Panc1 (cell line): ENCODE measurements around the gene CTTNBP2. TPM values are rescaled to one million over a fixed set of nuclear protein-coding genes. Genes with fewer than 3 reads are reported as not detected.

ENCODE experiments used
- ATAC-seq: fragments of 200-7000 bp; cut with Tn5 transposase; 2 replicates; pipeline ENCODE4 v1.9.1; 2020; ENCODE audit warnings: mild to moderate bottlenecking, moderate library complexity
- BruUV-seq: library from RNA; stranded (reverse); fragments of 400-500 nt; replicated peaks from 2 replicates; lab custom pipeline; 2021; lab: Mats Ljungman, UMichigan
- CTCF ChIA-PET: fragments of 300-600 bp; sonication (Branson Sonifier 250); formaldehyde crosslinking; loops from one replicate; lab custom pipeline; 2022; ENCODE audit warnings: antibody characterized with exemption; lab: Charles Lee
- POLR2A ChIA-PET: fragments of 300-600 bp; sonication (Branson Sonifier 250); formaldehyde crosslinking; loops from one replicate; lab custom pipeline; 2022; ENCODE audit warnings: antibody characterized with exemption; lab: Charles Lee
- DNase-seq: peaks from one replicate; pipeline ENCODE4 v3.0.0-alpha.2; 2010; ENCODE audit warnings: low read depth, low spot score
- H3K27ac ChIP-seq: 2 replicates; pipeline ENCODE4 v1.5.1; 2011; ENCODE audit warnings: mild to moderate bottlenecking, low read length, inconsistent platforms
- H3K27me3 ChIP-seq: fragments of 200-500 bp; sonication (Bioruptor generic); 2 replicates; pipeline ENCODE4 v1.6.0; 2014; ENCODE audit warnings: low read length, inconsistent platforms; ENCODE audit not compliant: control insufficient read depth, insufficient read depth
- H3K36me3 ChIP-seq: fragments of 200-500 bp; sonication (Bioruptor generic); 2 replicates; pipeline ENCODE4 v1.5.1; 2014; ENCODE audit warnings: inconsistent platforms, mild to moderate bottlenecking, low read length, moderate library complexity; ENCODE audit not compliant: control insufficient read depth, insufficient read depth
- H3K4me1 ChIP-seq: 2 replicates; pipeline ENCODE4 v1.5.1; 2011; ENCODE audit warnings: inconsistent platforms, mild to moderate bottlenecking, low read length, moderate library complexity; ENCODE audit not compliant: control insufficient read depth, insufficient read depth
- H3K4me3 ChIP-seq, 2 experiments: 2 replicates each; pipeline ENCODE4 v1.5.1; 2011 to 2012; ENCODE audit warnings: low read depth in 2 of 2, low read length in 2 of 2, mild to moderate bottlenecking in 2 of 2, inconsistent platforms in 1 of 2, moderate library complexity in 1 of 2
- H3K9me3 ChIP-seq: fragments of 200-500 bp; sonication (Bioruptor generic); 2 replicates; pipeline ENCODE4 v1.5.1; 2014; ENCODE audit warnings: low read depth, mild to moderate bottlenecking, inconsistent platforms, low read length, moderate library complexity; ENCODE audit not compliant: control insufficient read depth, insufficient read depth
- CTCF ChIP-seq: fragments of 450-650 bp; IDR thresholded peaks from 2 replicates; pipeline ENCODE4 v1.5.1; 2017; ENCODE audit warnings: mild to moderate bottlenecking
- POLR2AphosphoS5 ChIP-seq: IDR thresholded peaks from 2 replicates; pipeline ENCODE4 v1.6.1; 2012; ENCODE audit warnings: mild to moderate bottlenecking, low read depth, low read length, moderate library complexity
- SIN3A ChIP-seq: IDR thresholded peaks from 2 replicates; pipeline ENCODE4 v1.6.1; 2012; ENCODE audit warnings: low read depth, mild to moderate bottlenecking, low read length, moderate library complexity, borderline replicate concordance; ENCODE audit not compliant: insufficient read depth
- TCF7L2 ChIP-seq: IDR thresholded peaks from 2 replicates; pipeline ENCODE4 v1.6.1; 2011; ENCODE audit warnings: mild to moderate bottlenecking, low read depth, low read length, inconsistent platforms
- in situ Hi-C: cut with HindIII; loops from 2 replicates; pipeline ENCODE4 v1.10.0; 2016; ENCODE audit warnings: low sequenced_read_pairs, low pct_unique_long_range_greater_than_20kb
- intact Hi-C: fragments of 100-400 bp; cut with micrococcal nuclease; formaldehyde crosslinking; loops from one replicate; pipeline ENCODE4 v1.10.0; 2022; ENCODE audit not compliant: unreplicated experiment
- total RNA-seq: library from RNA; stranded (reverse); gene quantifications from one replicate; pipeline ENCODE4 v1.2.1, GENCODE V29; 2021; ENCODE audit not compliant: unreplicated experiment
- TF ChIP-seq, protein P1 (sequence below), 2 experiments: IDR thresholded peaks; 2 replicates each; pipeline ENCODE4 v1.6.1; 2011 to 2012; ENCODE audit warnings: low read depth in 2 of 2, control low read depth in 1 of 2, low read length in 1 of 2, mild to moderate bottlenecking in 1 of 2, moderate library complexity in 1 of 2; ENCODE audit not compliant: insufficient read depth in 1 of 2

The CTTNBP2 gene
- total RNA-seq, 1 experiment from 2014 or later, result 1.0 TPM

- Histone ChIP-seq H3K4me1 (no peaks in the 10 kb centered on the region), H3K4me3 (no peak overlapping the region), H3K9me3 (no peaks in the 10 kb centered on the region), H3K27ac (no peak overlapping the region), H3K36me3 (no peaks in the 10 kb centered on the region), H3K27me3 (no peaks in the 10 kb centered on the region)
- ATAC-seq, result no peak
- no TSS peak for BruUV-seq
- ChIA-PET CTCF (no interaction called here), POLR2A (no interaction called here)
- intact Hi-C loops (no loop called here), in situ Hi-C loops (no loop called here)
- DNase-seq, result no peak
- TF ChIP-seq SIN3A, result no peak
Measured at GRCh38 chr7:117664047-117664446, 209.2 kb downstream of the CTTNBP2 start.

- no TSS peak for BruUV-seq
- Histone ChIP-seq H3K9me3 (no peaks in the 10 kb centered on the region), H3K27ac (no peak overlapping the region), H3K36me3 (no peaks in the 10 kb centered on the region), H3K27me3 (no peaks in the 10 kb centered on the region), H3K4me3 (no peak overlapping the region), H3K4me1 (no peaks in the 10 kb centered on the region)
- intact Hi-C loops (no loop called here), in situ Hi-C loops (no loop called here)
- CTCF ChIA-PET, result interaction anchor here (0.6 kb wide), 1 partner anchor 26 kb away, joined by 3 read pairs; no protein-coding TSS in a partner anchor
- no peak for TF ChIP-seq POLR2AphosphoS5
- TF ChIP-seq CTCF, result no peak
- no peak for TF ChIP-seq SIN3A
- no peak for TF ChIP-seq TCF7L2
- TF ChIP-seq, protein P1, sequence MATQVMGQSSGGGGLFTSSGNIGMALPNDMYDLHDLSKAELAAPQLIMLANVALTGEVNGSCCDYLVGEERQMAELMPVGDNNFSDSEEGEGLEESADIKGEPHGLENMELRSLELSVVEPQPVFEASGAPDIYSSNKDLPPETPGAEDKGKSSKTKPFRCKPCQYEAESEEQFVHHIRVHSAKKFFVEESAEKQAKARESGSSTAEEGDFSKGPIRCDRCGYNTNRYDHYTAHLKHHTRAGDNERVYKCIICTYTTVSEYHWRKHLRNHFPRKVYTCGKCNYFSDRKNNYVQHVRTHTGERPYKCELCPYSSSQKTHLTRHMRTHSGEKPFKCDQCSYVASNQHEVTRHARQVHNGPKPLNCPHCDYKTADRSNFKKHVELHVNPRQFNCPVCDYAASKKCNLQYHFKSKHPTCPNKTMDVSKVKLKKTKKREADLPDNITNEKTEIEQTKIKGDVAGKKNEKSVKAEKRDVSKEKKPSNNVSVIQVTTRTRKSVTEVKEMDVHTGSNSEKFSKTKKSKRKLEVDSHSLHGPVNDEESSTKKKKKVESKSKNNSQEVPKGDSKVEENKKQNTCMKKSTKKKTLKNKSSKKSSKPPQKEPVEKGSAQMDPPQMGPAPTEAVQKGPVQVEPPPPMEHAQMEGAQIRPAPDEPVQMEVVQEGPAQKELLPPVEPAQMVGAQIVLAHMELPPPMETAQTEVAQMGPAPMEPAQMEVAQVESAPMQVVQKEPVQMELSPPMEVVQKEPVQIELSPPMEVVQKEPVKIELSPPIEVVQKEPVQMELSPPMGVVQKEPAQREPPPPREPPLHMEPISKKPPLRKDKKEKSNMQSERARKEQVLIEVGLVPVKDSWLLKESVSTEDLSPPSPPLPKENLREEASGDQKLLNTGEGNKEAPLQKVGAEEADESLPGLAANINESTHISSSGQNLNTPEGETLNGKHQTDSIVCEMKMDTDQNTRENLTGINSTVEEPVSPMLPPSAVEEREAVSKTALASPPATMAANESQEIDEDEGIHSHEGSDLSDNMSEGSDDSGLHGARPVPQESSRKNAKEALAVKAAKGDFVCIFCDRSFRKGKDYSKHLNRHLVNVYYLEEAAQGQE (IDR thresholded peaks at IDR 0.05; ENCODE audit: insufficient read depth in 1 of 2, low read depth in 2 of 2, low read length in 1 of 2), result no peak
- ATAC-seq (no peak), DNase-seq (no peak)
- POLR2A ChIA-PET, result no interaction called here
Measured at GRCh38 chr7:117661328-117661727, 211.9 kb downstream of the CTTNBP2 start.
